AG10803 (cell line): ENCODE measurements around the gene PPTC7.
"Not testable (repeated sequence)": the region's sequence is repeated elsewhere in the genome, so short reads cannot be mapped to it uniquely, and the experiment has no call there.

Experiments used
- DNase-seq: peaks from one replicate; pipeline ENCODE4 v3.0.0; 2010; ENCODE audit warnings: low read depth
- H3K4me3 ChIP-seq: 2 replicates; pipeline ENCODE4 v1.5.1; 2011; ENCODE audit warnings: mild to moderate bottlenecking, low read length, control low read depth
- CTCF ChIP-seq: conservative IDR thresholded peaks from 2 replicates; pipeline ENCODE4 v1.5.1; 2011; ENCODE audit warnings: mild to moderate bottlenecking, low read length, control low read depth, inconsistent platforms

The PPTC7 gene

GRCh38 chr12:110613771-110614684 is 30.9 kb upstream of the PPTC7 start, which contains the start of gene TCTN1:
TSS of gene TCTN1 (plus strand) at chr12:110614129. CDS start at chr12:110614183, 54 bp downstream.
- TF ChIP-seq CTCF = 0 out of 2 replicates have a peak, but pooled peaks have one; percentile 9
- H3K4me3 ChIP-seq = peak within 1 kb of the TSS; percentile 87
- DNase-seq = peak; percentile 94

GRCh38 chr12:110613071-110613770 is 30.1 kb upstream of the PPTC7 start:
- no peak for TF ChIP-seq CTCF
- DNase-seq = no peak
- peak overlapping the region; percentile 87 for H3K4me3 ChIP-seq

GRCh38 chr12:110606253-110606611 is 23.1 kb upstream of the PPTC7 start:
- no peak for TF ChIP-seq CTCF
- H3K4me3 ChIP-seq = no peak overlapping the region
- DNase-seq = no peak

- peak; percentile 43 for DNase-seq
- H3K4me3 ChIP-seq = not testable (repeated sequence)
- peak; percentile 73 for TF ChIP-seq CTCF
These were observed 19.1 kb upstream of the PPTC7 start for GRCh38 chr12:110602085-110602814.

- TF ChIP-seq CTCF = peak; percentile 63
- DNase-seq = peak; percentile 75
- H3K4me3 ChIP-seq = no peak overlapping the region
These were observed 17.1 kb upstream of the PPTC7 start for GRCh38 chr12:110600254-110600653.

- no peak for DNase-seq
- TF ChIP-seq CTCF = no peak
- H3K4me3 ChIP-seq = no peak overlapping the region
These were observed 16.2 kb upstream of the PPTC7 start for GRCh38 chr12:110599334-110599733.
